GM12878 (cell line): ENCODE measurements around the gene STX19. TPM values are rescaled to one million over a fixed set of nuclear protein-coding genes. Genes with fewer than 3 reads are reported as not detected.

Source experiments
- ATAC-seq: fragments of 200-7000 bp; cut with Tn5 transposase; 3 replicates; pipeline ENCODE4 v1.9.1; 2020; ENCODE audit warnings: mild to moderate bottlenecking, moderate library complexity
- BruUV-seq: library from RNA; stranded (reverse); fragments of 400-500 nt; replicated peaks from 2 replicates; lab custom pipeline; 2021; lab: Mats Ljungman, UMichigan
- CTCF ChIA-PET: fragments of 300-600 bp; sonication (Branson Sonifier 250); formaldehyde crosslinking; extraction: SDS; loops from one replicate; lab custom pipeline; 2021; ENCODE audit warnings: inconsistent platforms; lab: Yijun Ruan, JAX
- POLR2A ChIA-PET: fragments of 350-600 bp; formaldehyde crosslinking; extraction: SDS; loops from one replicate; lab custom pipeline; 2021; ENCODE audit warnings: inconsistent platforms; lab: Charles Lee
- RAD21 ChIA-PET: fragments of 300-600 bp; sonication (Branson Sonifier 250); formaldehyde crosslinking; loops from one replicate; lab custom pipeline; 2023; ENCODE audit warnings: antibody characterized with exemption; ENCODE audit not compliant: unreplicated experiment; lab: Charles Lee
- SMC1A ChIA-PET: fragments of 300-600 bp; sonication (Branson Sonifier 250); formaldehyde crosslinking; loops from one replicate; lab custom pipeline; 2023; ENCODE audit not compliant: unreplicated experiment, uncharacterized antibody; lab: Charles Lee
- DNase-seq: peaks from one replicate; pipeline ENCODE4 v3.0.0-alpha.2; 2011; ENCODE audit warnings: low read depth, low spot score
- FAIRE-seq: peaks from 3 replicates; lab custom pipeline; 2011; peaks lifted over from hg19 to GRCh38; lab: Jason Lieb, UNC
- H2AFZ ChIP-seq: 2 replicates; pipeline ENCODE4 v1.6.0; 2011; ENCODE audit warnings: low read depth, low read length, control low read depth; ENCODE audit not compliant: control insufficient read depth
- H3K27ac ChIP-seq: 2 replicates; pipeline ENCODE4 v1.5.1; 2011; ENCODE audit warnings: control low read depth; ENCODE audit not compliant: control insufficient read depth, insufficient read depth
- H3K27me3 ChIP-seq, 2 experiments: replicated peaks in 1 of 2; 2 replicates each; pipeline versions ENCODE4 v1.6.0 to v1.6.1; 2011; ENCODE audit warnings: low read length in 1 of 2; ENCODE audit not compliant: control insufficient read depth in 2 of 2, insufficient read depth in 2 of 2
- H3K36me3 ChIP-seq, 2 experiments: 2 replicates each; pipeline ENCODE4 v1.5.1; 2011; ENCODE audit warnings: low read length in 1 of 2; ENCODE audit not compliant: control insufficient read depth in 2 of 2, insufficient read depth in 2 of 2
- H3K4me1 ChIP-seq: 2 replicates; pipeline ENCODE4 v1.6.1; 2011; ENCODE audit warnings: mild to moderate bottlenecking, low read length, moderate library complexity, mixed read lengths; ENCODE audit not compliant: control insufficient read depth, insufficient read depth
- H3K4me2 ChIP-seq: 2 replicates; pipeline ENCODE4 v1.6.0; 2011; ENCODE audit warnings: control low read depth; ENCODE audit not compliant: control insufficient read depth, insufficient read depth
- H3K4me3 ChIP-seq: fragments of 200-600 bp; sonication (generic); 2 replicates; pipeline ENCODE4 v1.5.1; 2016
- H3K79me2 ChIP-seq: 2 replicates; pipeline ENCODE4 v1.6.0; 2011; ENCODE audit warnings: low read length; ENCODE audit not compliant: control insufficient read depth, insufficient read depth
- H3K9ac ChIP-seq: 2 replicates; pipeline ENCODE4 v1.8.0; 2011; ENCODE audit warnings: low read length, control low read depth, mixed read lengths; ENCODE audit not compliant: control insufficient read depth, insufficient read depth
- H3K9me3 ChIP-seq: replicated peaks from 3 replicates; pipeline ENCODE4 v1.5.1; 2011; ENCODE audit warnings: mild to moderate bottlenecking, low read length; ENCODE audit not compliant: control insufficient read depth, insufficient read depth
- H4K20me1 ChIP-seq: 2 replicates; pipeline ENCODE4 v1.6.0; 2011; ENCODE audit not compliant: control insufficient read depth, insufficient read depth
- CHD1 ChIP-seq: IDR thresholded peaks from 2 replicates; pipeline ENCODE4 v1.6.1; 2012; ENCODE audit warnings: low read depth, low read length, improper control_type of control experiment
- EED ChIP-seq: sonication (generic); IDR thresholded peaks from 2 replicates; pipeline ENCODE4 v1.6.1; 2016; ENCODE audit warnings: antibody characterized with exemption, low read depth
- GATAD2B ChIP-seq: fragments of 450-650 bp; conservative IDR thresholded peaks from 2 replicates; pipeline ENCODE4 v1.6.1; 2017; ENCODE audit warnings: low read depth, mild to moderate bottlenecking, moderate library complexity
- JUND ChIP-seq: IDR thresholded peaks from 2 replicates; pipeline ENCODE4 v1.6.1; 2012; ENCODE audit warnings: low read depth, mild to moderate bottlenecking, low read length, improper control_type of control experiment, moderate library complexity
- MEF2B ChIP-seq: fragments of 450-650 bp; IDR thresholded peaks from 2 replicates; pipeline ENCODE4 v1.6.1; 2018; ENCODE audit warnings: mild to moderate bottlenecking, moderate library complexity; ENCODE audit not compliant: partially characterized antibody, poor library complexity, severe bottlenecking
- NRF1 ChIP-seq: conservative IDR thresholded peaks from 2 replicates; pipeline ENCODE4 v1.6.1; 2011; ENCODE audit warnings: mild to moderate bottlenecking, low read depth, low read length, improper control_type of control experiment
- POU2F2 ChIP-seq: IDR thresholded peaks from 3 replicates; pipeline ENCODE4 v1.6.1; 2011; ENCODE audit warnings: low read depth, mild to moderate bottlenecking, low read length, borderline replicate concordance
- SMAD1 ChIP-seq: fragments of 450-650 bp; IDR thresholded peaks from 2 replicates; pipeline ENCODE4 v1.6.1; 2018; ENCODE audit warnings: mild to moderate bottlenecking, low read depth; ENCODE audit not compliant: partially characterized antibody
- ZNF274 ChIP-seq: IDR thresholded peaks from one replicate; pipeline ENCODE4 v1.8.0; 2011; ENCODE audit not compliant: insufficient read length, insufficient read depth
- WGBS: methylation state at CpG from one replicate; pipeline ENCODE4 v1.1.6; 2016; ENCODE audit warnings: low lambda C conversion rate; ENCODE audit not compliant: insufficient replicate concordance, insufficient coverage; ENCODE audit errors: missing lambda C conversion rate; 5-methylcytosine and 5-hydroxymethylcytosine counted together
- in situ Hi-C: fragments of 300-500 bp; cut with MboI; formaldehyde crosslinking; loops from 9 replicates; pipeline ENCODE4 v1.14.3; 2018; ENCODE audit warnings: mixed read lengths
- intact Hi-C: fragments of 100-400 bp; cut with micrococcal nuclease; formaldehyde crosslinking; loops from one replicate; pipeline ENCODE4 v1.14.2; 2022; ENCODE audit not compliant: unreplicated experiment
- polyA plus RNA-seq, 11 experiments: library from polyadenylated mRNA; depleted of rRNA in 4 of 11; unstranded in 6 of 11; stranded (reverse) in 5 of 11; fragments of >200 nt; fragmentation: Nextera tagmentation in 4 of 11; fragmentation: Illumina TruSeq in 1 of 11; extraction: Ambion mirVana in 4 of 11; extraction: Trizol in 1 of 11; gene quantifications; 1 replicate in 1 of 11; 2 replicates in 10 of 11; pipeline versions ENCODE4 v1.2.1 to v1.2.3, GENCODE V29; 2011 to 2016; ENCODE audit warnings: inconsistent platforms in 2 of 11, missing spikeins in 2 of 11, low read depth in 1 of 11
- total RNA-seq, 4 experiments: library from RNA; depleted of rRNA in 3 of 4; stranded (reverse); fragments of >200 nt in 3 of 4; fragmentation: Illumina TruSeq in 1 of 4; extraction: Trizol in 1 of 4; gene quantifications; 2 replicates each; pipeline versions ENCODE4 v1.2.1 to v1.2.3, GENCODE V29; 2013 to 2021
- TF ChIP-seq, protein P1 (sequence below): IDR thresholded peaks from 2 replicates; pipeline ENCODE4 v1.6.1; 2011; ENCODE audit warnings: borderline replicate concordance, low read depth, mild to moderate bottlenecking, moderate library complexity, low read length; ENCODE audit not compliant: insufficient read depth, poor library complexity, severe bottlenecking

The STX19 gene
- total and polyA plus RNA-seq, 10 of the 15 experiments (the other 5 are each of a cell fraction or from before 2014, with no cell fraction given): 0.10 to 0.14 (median 0.11) TPM; not detected in 7

DNA sequence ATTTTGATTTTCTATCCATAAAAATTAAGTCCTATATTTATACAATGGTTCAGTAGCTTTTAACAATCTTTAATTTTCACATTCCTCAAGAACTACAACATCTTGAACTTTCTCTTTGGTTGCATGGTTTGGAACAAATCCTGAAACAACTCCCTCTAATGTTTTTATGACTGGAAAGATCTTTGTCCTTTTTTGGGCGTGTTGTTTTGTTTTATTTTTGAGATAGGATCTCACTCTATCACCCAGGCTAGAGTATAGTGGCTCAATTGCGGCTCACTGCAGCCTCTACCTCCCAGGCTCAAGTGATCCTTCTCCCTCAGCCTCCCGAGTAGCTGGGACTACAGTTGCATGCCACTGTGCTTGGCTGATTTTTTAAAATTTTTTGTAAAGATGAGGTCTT, 4.0 kb downstream of the STX19 start:
- WGBS: 83% methylated on average over 3 of the region's 3 CpGs
- SMC1A ChIA-PET: interaction anchor here (0.6 to 1.4 kb wide), 3 partner anchors 10 to 39 kb away, joined by 3 to 4 read pairs (median 3); partner anchors contain the start of genes DHFR2 and NSUN3
- CTCF ChIA-PET: interaction anchor here (0.7 to 2.1 kb wide), 5 partner anchors 8 to 45 kb away, joined by 3 to 7 read pairs (median 3); no protein-coding TSS in a partner anchor
- DNase-seq: no peak
- Histone ChIP-seq H3K36me3 (no peaks in the 10 kb centered on the region), H3K79me2 (no peaks in the 10 kb centered on the region), H3K9me3 (no peaks in the 10 kb centered on the region)
- in situ Hi-C loops: no loop called here
- RAD21 ChIA-PET: no interaction called here
- TF ChIP-seq SMAD1 (no peak), CHD1 (no peak), EED (no peak), ZNF274 (no peak), NRF1 (no peak), MEF2B (no peak), GATAD2B (no peak), JUND (no peak), POU2F2 (no peak)
- TF ChIP-seq, protein P1, sequence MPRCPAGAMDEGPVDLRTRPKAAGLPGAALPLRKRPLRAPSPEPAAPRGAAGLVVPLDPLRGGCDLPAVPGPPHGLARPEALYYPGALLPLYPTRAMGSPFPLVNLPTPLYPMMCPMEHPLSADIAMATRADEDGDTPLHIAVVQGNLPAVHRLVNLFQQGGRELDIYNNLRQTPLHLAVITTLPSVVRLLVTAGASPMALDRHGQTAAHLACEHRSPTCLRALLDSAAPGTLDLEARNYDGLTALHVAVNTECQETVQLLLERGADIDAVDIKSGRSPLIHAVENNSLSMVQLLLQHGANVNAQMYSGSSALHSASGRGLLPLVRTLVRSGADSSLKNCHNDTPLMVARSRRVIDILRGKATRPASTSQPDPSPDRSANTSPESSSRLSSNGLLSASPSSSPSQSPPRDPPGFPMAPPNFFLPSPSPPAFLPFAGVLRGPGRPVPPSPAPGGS: no peak
- TF ChIP-seq, all 136 proteins: peak for 0
- Histone ChIP-seq H3K27me3 (no peaks in the 10 kb centered on the region), H4K20me1 (no peaks in the 10 kb centered on the region), H3K4me1 (no peaks in the 10 kb centered on the region), H3K4me3 (no peak overlapping the region), H3K9ac (no peak overlapping the region), H2AFZ (no peak overlapping the region), H3K27ac (no peak overlapping the region), H3K4me2 (no peak overlapping the region)
- FAIRE-seq (no peak), ATAC-seq (no peak)
- intact Hi-C loops: no loop called here
- POLR2A ChIA-PET: no interaction called here
- no TSS peak for BruUV-seq
